HG03520 (cell line): ENCODE results near the gene LAMA5.

Source experiments
- ATAC-seq: cut with Tn5 transposase; IDR thresholded peaks from one replicate; pipeline ENCODE4 v1.9.1; 2021; ENCODE audit warnings: mild to moderate bottlenecking, moderate library complexity; ENCODE audit not compliant: unreplicated experiment

Gene LAMA5

GRCh38 chr20:62367136-62367632, at the start of gene LAMA5:
Gene LAMA5 (minus strand): TSS chr20:62367312. CDS start chr20:62367245, 67 bp downstream.
- ATAC-seq: no peak

GRCh38 chr20:62415354-62416111, 48.4 kb upstream of the LAMA5 start:
- no peak for ATAC-seq

GRCh38 chr20:62413896-62414481, 46.9 kb upstream of the LAMA5 start:
- ATAC-seq: no peak

- no peak for ATAC-seq
Observed at GRCh38 chr20:62413025-62413570, 46.0 kb upstream of the LAMA5 start.

GRCh38 chr20:62412194-62413024, 45.3 kb upstream of the LAMA5 start:
- ATAC-seq: no peak

GRCh38 chr20:62411479-62412193, 44.5 kb upstream of the LAMA5 start:
- ATAC-seq: no peak

GRCh38 chr20:62410746-62411478, 43.8 kb upstream of the LAMA5 start:
- no peak for ATAC-seq

- no peak for ATAC-seq
Observed at GRCh38 chr20:62409931-62410745, 43.0 kb upstream of the LAMA5 start.

GRCh38 chr20:62409086-62409853, 42.2 kb upstream of the LAMA5 start:
- no peak for ATAC-seq

GRCh38 chr20:62408640-62409039, 41.5 kb upstream of the LAMA5 start:
- no peak for ATAC-seq

- ATAC-seq: no peak
Observed at GRCh38 chr20:62408055-62408454, 40.9 kb upstream of the LAMA5 start.

- ATAC-seq: peak; percentile 83
Observed at GRCh38 chr20:62407221-62407992, 40.3 kb upstream of the LAMA5 start, which contains the start of gene CABLES2. Gene CABLES2 (minus strand): TSS chr20:62407285. CDS start chr20:62407276, 9 bp downstream.

GRCh38 chr20:62406635-62407176, 39.6 kb upstream of the LAMA5 start:
- no peak for ATAC-seq

GRCh38 chr20:62405981-62406513, 38.9 kb upstream of the LAMA5 start:
- no peak for ATAC-seq

- ATAC-seq: no peak
Observed at GRCh38 chr20:62405108-62405980, 38.2 kb upstream of the LAMA5 start.

GRCh38 chr20:62404761-62405107, 37.6 kb upstream of the LAMA5 start:
- no peak for ATAC-seq
